Endodermal cell (in vitro differentiated cells): ENCODE data around the gene SMOC2. TPM values are rescaled to one million over a fixed set of nuclear protein-coding genes. Genes with fewer than 3 reads are reported as not detected.

Experiments used
- DNase-seq: peaks from one replicate; pipeline ENCODE4 v3.0.0-alpha.2; 2017
- H3K27ac ChIP-seq: 2 replicates; pipeline ENCODE4 v1.5.1; 2013; ENCODE audit warnings: mild to moderate bottlenecking, low read depth, low read length, moderate library complexity
- H3K27me3 ChIP-seq: 2 replicates; pipeline ENCODE4 v1.6.1; 2013; ENCODE audit warnings: mild to moderate bottlenecking, low read length, moderate library complexity; ENCODE audit not compliant: insufficient read depth, control insufficient read depth, poor library complexity, severe bottlenecking
- H3K36me3 ChIP-seq: 2 replicates; pipeline ENCODE4 v1.7.0; 2013; ENCODE audit warnings: mild to moderate bottlenecking, low read length, moderate library complexity; ENCODE audit not compliant: control insufficient read depth, insufficient read depth
- H3K4me1 ChIP-seq: one replicate; pipeline ENCODE4 v1.7.0; 2013; ENCODE audit warnings: low read length; ENCODE audit not compliant: control insufficient read depth, insufficient read depth
- H3K4me3 ChIP-seq: 2 replicates; pipeline ENCODE4 v1.5.1; 2013; ENCODE audit warnings: mild to moderate bottlenecking, low read length, moderate library complexity
- H3K9ac ChIP-seq: 2 replicates; pipeline ENCODE4 v1.6.1; 2013; ENCODE audit warnings: mild to moderate bottlenecking, low read length, moderate library complexity; ENCODE audit not compliant: poor library complexity, severe bottlenecking; ENCODE audit errors: extremely low read depth
- H3K9me3 ChIP-seq: 2 replicates; pipeline ENCODE4 v1.6.1; 2013; ENCODE audit warnings: mild to moderate bottlenecking, low read length, moderate library complexity; ENCODE audit not compliant: control insufficient read depth
- H3K27ac Mint-ChIP-seq: 2 replicates; pipeline ENCODE4 v1.8.0; 2020; ENCODE audit warnings: mixed read lengths
- H3K27me3 Mint-ChIP-seq: 2 replicates; pipeline ENCODE4 v1.8.0; 2021; ENCODE audit warnings: mild to moderate bottlenecking, mixed read lengths; ENCODE audit not compliant: insufficient read depth
- H3K36me3 Mint-ChIP-seq: 2 replicates; pipeline ENCODE4 v1.8.0; 2020; ENCODE audit warnings: low read depth, mixed read lengths
- H3K4me1 Mint-ChIP-seq: 2 replicates; pipeline ENCODE4 v1.8.0; 2020; ENCODE audit warnings: mixed read lengths
- H3K4me3 Mint-ChIP-seq: 2 replicates; pipeline ENCODE4 v1.8.0; 2020; ENCODE audit warnings: mild to moderate bottlenecking, moderate library complexity, mixed read lengths
- H3K9me3 Mint-ChIP-seq: 2 replicates; pipeline ENCODE4 v1.8.0; 2020; ENCODE audit warnings: mild to moderate bottlenecking, mixed read lengths
- CTCF ChIP-seq: fragments of 200-600 bp; sonication (generic); conservative IDR thresholded peaks from 2 replicates; pipeline ENCODE4 v1.5.0; 2021; ENCODE audit warnings: antibody characterized with exemption, mild to moderate bottlenecking
- WGBS, 2 experiments: methylation state at CpG; one replicate each; pipeline versions ENCODE4 v1.1.5 to v1.1.7; 2013; ENCODE audit warnings: missing lambda C conversion rate in 2 of 2, mixed read lengths in 1 of 2; ENCODE audit not compliant: insufficient coverage in 1 of 2, insufficient read length in 1 of 2; 5-methylcytosine and 5-hydroxymethylcytosine counted together
- total RNA-seq, 2 donors: library from RNA; stranded (reverse); fragmentation: NEBNext Ultra II Directional in 1 of 2; extraction: Animal tissue kit (Norgen Biotek cat#: 25700) in 1 of 2; gene quantifications; 2 replicates in 1 of 2; 3 replicates in 1 of 2; pipeline ENCODE4 v1.2.1, GENCODE V29; 2021

SMOC2 gene
- total RNA-seq, 2 donors from 2014 or later, result 0.20 TPM; not detected in 1

GRCh38 chr6:168516944-168517741 is 76.2 kb downstream of the SMOC2 start:
- Mint-ChIP-seq H3K9me3 (no peaks in the 10 kb centered on the region), H3K4me3 (no peak overlapping the region), H3K4me1 (no peaks in the 10 kb centered on the region), H3K27ac (no peak overlapping the region), H3K36me3 (no peaks in the 10 kb centered on the region), H3K27me3 (peaks cover 2% of the 10 kb centered on the region)
- Histone ChIP-seq H3K4me1 (no peaks in the 10 kb centered on the region), H3K36me3 (no peaks in the 10 kb centered on the region), H3K27me3 (no peaks in the 10 kb centered on the region), H3K27ac (no peak overlapping the region), H3K4me3 (no peak overlapping the region), H3K9me3 (no peaks in the 10 kb centered on the region), H3K9ac (no peak overlapping the region)
- TF ChIP-seq CTCF, result no peak
- whole genome bisulfite sequencing, 2 experiments, result 93% methylated on average over 30 to 37 of the region's 37 CpGs
- DNase-seq, result no peak

- 90% methylated on average over 28 to 39 of the region's 39 CpGs for WGBS, 2 experiments
- H3K4me1 ChIP-seq, result no peaks in the 10 kb centered on the region
- H3K27ac ChIP-seq, result no peak overlapping the region
- DNase-seq, result no peak
- Mint-ChIP-seq H3K27me3 (peaks cover 2% of the 10 kb centered on the region), H3K4me3 (no peak overlapping the region), H3K36me3 (no peaks in the 10 kb centered on the region), H3K9me3 (no peaks in the 10 kb centered on the region), H3K4me1 (no peaks in the 10 kb centered on the region), H3K27ac (no peak overlapping the region)
- H3K9ac ChIP-seq, result no peak overlapping the region
- no peak overlapping the region for H3K4me3 ChIP-seq
- no peak for TF ChIP-seq CTCF
- no peaks in the 10 kb centered on the region for H3K36me3 ChIP-seq
- no peaks in the 10 kb centered on the region for H3K9me3 ChIP-seq
- H3K27me3 ChIP-seq, result no peaks in the 10 kb centered on the region
Measured at GRCh38 chr6:168517742-168518347, 76.9 kb downstream of the SMOC2 start.

- Mint-ChIP-seq H3K4me3 (no peak overlapping the region), H3K36me3 (no peaks in the 10 kb centered on the region), H3K9me3 (no peaks in the 10 kb centered on the region), H3K4me1 (no peaks in the 10 kb centered on the region), H3K27me3 (peaks cover 2% of the 10 kb centered on the region), H3K27ac (no peak overlapping the region)
- TF ChIP-seq CTCF, result no peak
- Histone ChIP-seq H3K4me1 (no peaks in the 10 kb centered on the region), H3K27me3 (no peaks in the 10 kb centered on the region), H3K9me3 (no peaks in the 10 kb centered on the region), H3K9ac (no peak overlapping the region), H3K4me3 (no peak overlapping the region), H3K36me3 (no peaks in the 10 kb centered on the region), H3K27ac (no peak overlapping the region)
- DNase-seq, result no peak
- 81 to 94% methylated on average over 2 to 4 of the region's 4 CpGs for WGBS, 2 experiments
Measured at GRCh38 chr6:168518348-168518745, 77.4 kb downstream of the SMOC2 start.
